Measurements from ENCODE around the gene APOBEC3C.

- TF ChIP-seq, protein P1, sequence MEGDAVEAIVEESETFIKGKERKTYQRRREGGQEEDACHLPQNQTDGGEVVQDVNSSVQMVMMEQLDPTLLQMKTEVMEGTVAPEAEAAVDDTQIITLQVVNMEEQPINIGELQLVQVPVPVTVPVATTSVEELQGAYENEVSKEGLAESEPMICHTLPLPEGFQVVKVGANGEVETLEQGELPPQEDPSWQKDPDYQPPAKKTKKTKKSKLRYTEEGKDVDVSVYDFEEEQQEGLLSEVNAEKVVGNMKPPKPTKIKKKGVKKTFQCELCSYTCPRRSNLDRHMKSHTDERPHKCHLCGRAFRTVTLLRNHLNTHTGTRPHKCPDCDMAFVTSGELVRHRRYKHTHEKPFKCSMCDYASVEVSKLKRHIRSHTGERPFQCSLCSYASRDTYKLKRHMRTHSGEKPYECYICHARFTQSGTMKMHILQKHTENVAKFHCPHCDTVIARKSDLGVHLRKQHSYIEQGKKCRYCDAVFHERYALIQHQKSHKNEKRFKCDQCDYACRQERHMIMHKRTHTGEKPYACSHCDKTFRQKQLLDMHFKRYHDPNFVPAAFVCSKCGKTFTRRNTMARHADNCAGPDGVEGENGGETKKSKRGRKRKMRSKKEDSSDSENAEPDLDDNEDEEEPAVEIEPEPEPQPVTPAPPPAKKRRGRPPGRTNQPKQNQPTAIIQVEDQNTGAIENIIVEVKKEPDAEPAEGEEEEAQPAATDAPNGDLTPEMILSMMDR (IDR thresholded peaks at IDR 0.05) = no peak
- TF ChIP-seq POLR2A (IDR thresholded peaks at IDR 0.05) = no peak
Observed at GRCh38 chr22:38966942-38967341, 47.1 kb upstream of the APOBEC3C start.
